ENCODE data around the gene KCNK2. TPM values are rescaled to one million over a fixed set of nuclear protein-coding genes. Genes with fewer than 3 reads are reported as not detected.

KCNK2 gene
- under 0.01 and 1.6 TPM in 2 replicates for total RNA-seq

GRCh38 chr1:215082532-215083382 is at the start of gene KCNK2:
Gene KCNK2, plus strand, starts transcription at chr1:215082737. Its CDS starts 649 bp downstream, at chr1:215083386.

All from cardiac atrium fibroblast (primary cell).